K562 treated with DMSO at 1 percent for 48 hours (cell line): ENCODE data around the gene POTEJ. TPM values are rescaled to one million over a fixed set of nuclear protein-coding genes. Genes with fewer than 3 reads are reported as not detected.

ENCODE experiments used
- total RNA-seq: library from RNA; unstranded; fragments of 300-600 nt; gene quantifications from 2 replicates; pipeline ENCODE4 v1.2.3, GENCODE V29; 2022; ENCODE audit warnings: low replicate concordance; ENCODE audit errors: extremely low read depth

POTEJ gene
- not detected in 2 replicates for total RNA-seq

GRCh38 chr2:130611140-130611539 is at the start of gene POTEJ:
Gene POTEJ, plus strand, starts transcription at chr2:130611440. Its CDS starts 93 bp downstream, at chr2:130611533.

GRCh38 chr2:130599393-130599792 is 11.8 kb upstream of the POTEJ start, which contains the start of gene CFC1:
Gene CFC1, minus strand, starts transcription at chr2:130599575. Its CDS starts 288 bp downstream, at chr2:130599287.

Other genes with a start within 250 kb of the POTEJ start
- gene POTEI, start 102.1 kb upstream of the POTEJ start, total RNA-seq = not detected in 2 replicates
- not detected in 2 replicates for gene CFC1B, start 90.2 kb upstream of the POTEJ start, total RNA-seq
- gene CFC1, start 11.9 kb upstream of the POTEJ start, total RNA-seq = not detected in 2 replicates
- not detected in 2 replicates for gene GPR148, start 117.6 kb downstream of the POTEJ start, total RNA-seq
- not detected in 2 replicates for gene AMER3, start 144.1 kb downstream of the POTEJ start, total RNA-seq
- gene ARHGEF4, start 225.5 kb downstream of the POTEJ start, total RNA-seq = not detected in 2 replicates